WERI-Rb-1 (cell line): Measurements from ENCODE around the gene GSTK1.

ENCODE experiments used
- DNase-seq: peaks from one replicate; pipeline ENCODE4 v3.0.0-alpha.2; 2020
- H3K27ac ChIP-seq: fragments of 250-450 bp; sonication (Bioruptor Pico); 2 replicates; pipeline ENCODE4 v1.5.1; 2020; ENCODE audit warnings: mild to moderate bottlenecking, moderate library complexity
- H3K27me3 ChIP-seq: fragments of 250-450 bp; sonication (Bioruptor Pico); 2 replicates; pipeline ENCODE4 v1.5.1; 2021; ENCODE audit warnings: mild to moderate bottlenecking, low read depth, moderate library complexity; ENCODE audit not compliant: insufficient read depth, severe bottlenecking
- H3K36me3 ChIP-seq: fragments of 250-450 bp; sonication (Bioruptor Pico); 2 replicates; pipeline ENCODE4 v1.5.1; 2020; ENCODE audit warnings: mild to moderate bottlenecking, moderate library complexity
- H3K4me3 ChIP-seq: 2 replicates; pipeline ENCODE4 v1.5.1; 2011; ENCODE audit warnings: low read depth, mild to moderate bottlenecking, control low read depth, low read length
- H3K9me3 ChIP-seq: fragments of 250-450 bp; sonication (Bioruptor Pico); 2 replicates; pipeline ENCODE4 v1.5.1; 2021; ENCODE audit warnings: mild to moderate bottlenecking, moderate library complexity; ENCODE audit not compliant: severe bottlenecking
- TF ChIP-seq, protein P1 (sequence below): IDR thresholded peaks from 2 replicates; pipeline ENCODE4 v1.5.1; 2011; ENCODE audit warnings: low read depth, mild to moderate bottlenecking, control low read depth, inconsistent platforms, low read length

The GSTK1 gene

DNA sequence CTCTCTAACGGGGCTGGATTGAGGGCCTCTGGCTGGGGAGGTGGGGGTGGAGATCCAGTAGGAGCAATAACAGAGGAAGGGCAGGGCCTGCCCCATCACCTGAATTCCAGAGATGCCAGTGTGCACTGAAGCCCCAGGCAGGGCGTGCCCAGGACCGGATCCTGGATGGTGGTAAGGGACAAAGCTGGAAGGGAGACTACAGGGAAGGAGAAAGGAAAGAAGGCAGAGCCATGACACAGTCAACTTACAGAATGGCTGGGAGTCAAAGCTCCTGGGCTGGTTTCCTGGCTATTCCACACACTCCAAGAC is 22.2 kb downstream of the GSTK1 start:
- Histone ChIP-seq H3K36me3 (peaks cover 13% of the 10 kb centered on the region), H3K27me3 (no peaks in the 10 kb centered on the region), H3K4me3 (no peak overlapping the region), H3K27ac (no peak overlapping the region), H3K9me3 (peaks cover 10% of the 10 kb centered on the region)
- TF ChIP-seq, protein P1, sequence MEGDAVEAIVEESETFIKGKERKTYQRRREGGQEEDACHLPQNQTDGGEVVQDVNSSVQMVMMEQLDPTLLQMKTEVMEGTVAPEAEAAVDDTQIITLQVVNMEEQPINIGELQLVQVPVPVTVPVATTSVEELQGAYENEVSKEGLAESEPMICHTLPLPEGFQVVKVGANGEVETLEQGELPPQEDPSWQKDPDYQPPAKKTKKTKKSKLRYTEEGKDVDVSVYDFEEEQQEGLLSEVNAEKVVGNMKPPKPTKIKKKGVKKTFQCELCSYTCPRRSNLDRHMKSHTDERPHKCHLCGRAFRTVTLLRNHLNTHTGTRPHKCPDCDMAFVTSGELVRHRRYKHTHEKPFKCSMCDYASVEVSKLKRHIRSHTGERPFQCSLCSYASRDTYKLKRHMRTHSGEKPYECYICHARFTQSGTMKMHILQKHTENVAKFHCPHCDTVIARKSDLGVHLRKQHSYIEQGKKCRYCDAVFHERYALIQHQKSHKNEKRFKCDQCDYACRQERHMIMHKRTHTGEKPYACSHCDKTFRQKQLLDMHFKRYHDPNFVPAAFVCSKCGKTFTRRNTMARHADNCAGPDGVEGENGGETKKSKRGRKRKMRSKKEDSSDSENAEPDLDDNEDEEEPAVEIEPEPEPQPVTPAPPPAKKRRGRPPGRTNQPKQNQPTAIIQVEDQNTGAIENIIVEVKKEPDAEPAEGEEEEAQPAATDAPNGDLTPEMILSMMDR: no peak
- DNase-seq: no peak

DNA sequence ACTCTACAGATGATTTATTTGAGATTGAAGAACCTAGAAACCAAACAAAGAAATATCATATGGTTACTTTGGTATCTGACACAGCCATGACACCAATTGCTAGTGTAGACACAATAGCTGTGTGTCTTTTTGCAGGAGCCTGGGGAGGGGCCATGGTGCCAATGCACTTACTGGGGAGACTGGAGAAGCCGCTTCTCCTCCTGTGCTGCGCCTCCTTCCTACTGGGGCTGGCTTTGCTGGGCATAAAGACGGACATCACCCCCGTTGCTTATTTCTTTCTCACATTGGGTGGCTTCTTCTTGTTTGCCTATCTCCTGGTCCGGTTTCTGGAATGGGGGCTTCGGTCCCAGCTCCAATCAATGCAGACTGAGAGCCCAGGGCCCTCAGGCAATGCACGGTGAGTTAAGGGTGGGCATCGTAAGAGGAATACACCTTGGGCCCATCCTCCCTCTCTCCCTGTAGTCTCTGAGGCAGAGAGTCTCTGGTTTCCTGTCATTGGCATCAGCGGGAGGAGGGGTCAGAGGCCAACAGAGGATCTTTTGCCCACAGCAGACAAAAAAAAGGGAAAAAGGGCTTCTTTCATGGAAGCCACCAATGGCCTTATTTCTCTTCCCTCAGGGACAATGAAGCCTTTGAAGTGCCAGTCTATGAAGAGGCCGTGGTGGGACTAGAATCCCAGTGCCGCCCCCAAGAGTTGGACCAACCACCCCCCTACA is 22.7 kb downstream of the GSTK1 start:
- Histone ChIP-seq H3K27ac (no peak overlapping the region), H3K4me3 (no peak overlapping the region)
- TF ChIP-seq, protein P1: no peak

DNA sequence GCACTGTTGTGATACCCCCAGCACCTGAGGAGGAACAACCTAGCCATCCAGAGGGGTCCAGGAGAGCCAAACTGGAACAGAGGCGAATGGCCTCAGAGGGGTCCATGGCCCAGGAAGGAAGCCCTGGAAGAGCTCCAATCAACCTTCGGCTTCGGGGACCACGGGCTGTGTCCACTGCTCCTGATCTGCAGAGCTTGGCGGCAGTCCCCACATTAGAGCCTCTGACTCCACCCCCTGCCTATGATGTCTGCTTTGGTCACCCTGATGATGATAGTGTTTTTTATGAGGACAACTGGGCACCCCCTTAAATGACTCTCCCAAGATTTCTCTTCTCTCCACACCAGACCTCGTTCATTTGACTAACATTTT is 23.3 kb downstream of the GSTK1 start:
- peaks cover 10% of the 10 kb centered on the region for H3K9me3 ChIP-seq
- no peak overlapping the region for H3K4me3 ChIP-seq
- no peak overlapping the region for H3K27ac ChIP-seq
- H3K36me3 ChIP-seq: peaks cover 24% of the 10 kb centered on the region
- no peaks in the 10 kb centered on the region for H3K27me3 ChIP-seq
- DNase-seq: no peak
- TF ChIP-seq, protein P1: no peak

More for the DNA sequence above, 22.7 kb downstream of the GSTK1 start:
- H3K9me3 ChIP-seq: peaks cover 10% of the 10 kb centered on the region
- DNase-seq: no peak
- no peaks in the 10 kb centered on the region for H3K27me3 ChIP-seq
- H3K36me3 ChIP-seq: peaks cover 19% of the 10 kb centered on the region

DNA sequence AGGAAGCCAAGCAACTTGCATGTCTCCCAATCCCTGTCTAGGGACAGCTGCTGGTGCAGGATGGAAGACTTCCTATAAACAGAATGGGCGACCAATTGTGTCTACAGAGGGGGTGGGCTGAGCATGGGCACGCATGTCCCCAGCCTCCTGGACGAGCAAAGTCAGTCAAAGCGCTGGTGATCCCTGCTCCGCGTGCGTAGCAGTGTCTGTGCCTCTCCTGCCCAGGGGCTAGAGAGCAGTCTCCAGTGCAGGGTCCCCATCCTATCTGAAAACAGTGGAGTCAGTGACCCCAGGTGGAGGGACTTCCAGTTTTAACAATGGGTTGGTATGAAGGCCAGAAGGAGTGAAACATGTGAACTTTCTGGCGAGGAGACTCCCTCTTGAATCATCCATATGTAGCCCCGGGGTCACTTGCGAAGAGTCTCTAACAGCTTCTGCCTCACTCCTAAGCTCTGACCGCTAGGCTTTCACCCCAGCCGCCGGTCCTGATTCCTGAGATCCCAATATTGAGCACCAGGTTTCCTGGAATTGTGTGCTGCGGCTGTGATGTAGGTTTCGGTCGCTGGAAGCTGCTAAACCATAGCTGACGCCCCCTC is 24.2 kb downstream of the GSTK1 start:
- no peak overlapping the region for H3K4me3 ChIP-seq
- H3K27me3 ChIP-seq: no peaks in the 10 kb centered on the region
- H3K36me3 ChIP-seq: peaks cover 32% of the 10 kb centered on the region
- peaks cover 10% of the 10 kb centered on the region for H3K9me3 ChIP-seq
- peak overlapping the region; percentile 98 for H3K27ac ChIP-seq
- no peak for DNase-seq
- TF ChIP-seq, protein P1: no peak

DNA sequence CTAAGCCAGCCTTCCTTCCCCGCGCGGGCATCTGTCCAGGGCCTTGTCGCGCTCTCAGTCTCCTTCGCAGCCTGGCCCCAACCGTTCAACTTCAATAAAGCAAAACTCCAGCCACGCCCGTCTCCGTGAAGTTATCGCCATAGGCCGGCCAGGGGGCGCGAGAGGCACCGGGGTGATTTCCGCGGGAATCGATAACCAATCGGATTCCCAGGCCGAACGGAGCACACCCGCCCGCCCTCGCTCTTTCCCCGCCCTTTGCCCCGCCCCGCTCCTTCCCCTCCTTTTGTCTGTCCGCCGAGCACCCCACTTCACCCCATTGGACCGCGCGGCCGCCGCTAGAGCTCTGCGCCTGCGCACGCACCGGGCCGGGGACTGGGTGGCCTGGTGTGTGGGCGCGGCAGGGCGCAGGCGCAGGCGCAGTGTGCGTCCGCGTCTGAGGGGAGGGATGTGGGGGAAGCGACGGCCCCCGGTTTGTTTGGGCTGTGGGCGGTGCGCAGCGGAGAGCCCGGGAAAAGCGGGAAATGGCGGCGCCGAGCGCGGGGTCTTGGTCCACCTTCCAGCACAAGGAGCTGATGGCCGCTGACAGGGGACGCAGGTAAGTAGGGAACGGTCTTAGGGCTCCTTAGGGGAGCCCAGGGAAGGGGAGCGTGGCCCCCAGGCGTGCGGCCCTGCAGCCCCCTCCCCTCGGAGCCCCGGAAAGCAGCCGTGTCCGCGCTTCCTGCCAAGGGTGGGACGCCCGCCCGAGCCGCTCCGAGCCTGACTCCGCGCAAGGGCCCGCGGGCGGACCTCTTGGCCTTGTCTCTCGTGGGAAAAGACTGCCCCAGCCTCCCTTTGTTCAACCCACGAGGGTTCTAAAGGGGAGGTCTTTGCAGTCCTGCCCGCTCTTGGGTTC is 24.9 kb downstream of the GSTK1 start, which contains the start of gene CASP2:
Gene CASP2 (plus strand): TSS at position 417 of the 892 bp plus-strand sequence. CDS start 105 bp downstream, at position 522.
- no peaks in the 10 kb centered on the region for H3K27me3 ChIP-seq
- H3K4me3 ChIP-seq: peak within 1 kb of the TSS; percentile 73
- peak within 1 kb of the TSS; percentile 98 for H3K27ac ChIP-seq
- H3K9me3 ChIP-seq: peaks cover 10% of the 10 kb centered on the region
- TF ChIP-seq, protein P1: no peak
- peak; percentile 94 for DNase-seq
- peaks cover 38% of the 10 kb centered on the region for H3K36me3 ChIP-seq
